ENCODE measurements around the gene TRANK1. TPM values are rescaled to one million over a fixed set of nuclear protein-coding genes. Genes with fewer than 3 reads are reported as not detected.

Gene TRANK1
- total RNA-seq, 4 donors from 2014 or later: 8.7 to 12.6 (median 10.5) TPM

DNA sequence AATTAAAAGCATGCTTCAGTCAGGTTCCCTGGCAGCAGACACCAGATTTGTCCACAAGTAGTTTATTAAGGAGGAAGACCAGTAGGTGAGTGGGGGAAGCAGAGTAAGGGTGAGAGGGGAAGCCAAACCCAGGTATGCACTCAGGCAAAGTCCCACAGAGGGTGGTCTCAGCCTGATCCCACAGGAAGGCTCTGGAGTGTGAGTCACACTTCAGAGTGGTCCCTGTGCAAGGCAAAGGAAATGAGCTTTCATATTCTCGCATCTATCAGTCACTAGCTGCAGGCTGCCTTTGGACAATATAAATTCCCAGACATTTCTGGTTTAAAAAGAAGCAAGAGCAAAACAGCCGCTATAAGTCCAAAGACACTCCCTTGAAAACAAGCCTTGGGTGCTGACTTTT is 78.5 kb downstream of the TRANK1 start:
- DNase-seq (ENCODE audit: low spot score in 2 of 2): no peak
- Histone ChIP-seq H3K36me3 (peaks cover 0 to 6% (median under 1%) of the 10 kb centered on the region in 3 donors), H3K4me3 (no peak overlapping the region), H3K4me1 (peaks cover 0 to 3% (median 0%) of the 10 kb centered on the region in 4 donors), H3K9me3 (no peaks in the 10 kb centered on the region), H3K27me3 (no peaks in the 10 kb centered on the region), H3K27ac (no peak overlapping the region)
- no peak for TF ChIP-seq EP300 (IDR thresholded peaks at IDR 0.05)
- no peak for TF ChIP-seq POLR2A (IDR thresholded peaks at IDR 0.05)
- TF ChIP-seq CTCF (IDR thresholded peaks at IDR 0.05): no peak
- 76 to 78% methylated on average over 2 of the region's 2 CpGs for WGBS, 2 donors

DNA sequence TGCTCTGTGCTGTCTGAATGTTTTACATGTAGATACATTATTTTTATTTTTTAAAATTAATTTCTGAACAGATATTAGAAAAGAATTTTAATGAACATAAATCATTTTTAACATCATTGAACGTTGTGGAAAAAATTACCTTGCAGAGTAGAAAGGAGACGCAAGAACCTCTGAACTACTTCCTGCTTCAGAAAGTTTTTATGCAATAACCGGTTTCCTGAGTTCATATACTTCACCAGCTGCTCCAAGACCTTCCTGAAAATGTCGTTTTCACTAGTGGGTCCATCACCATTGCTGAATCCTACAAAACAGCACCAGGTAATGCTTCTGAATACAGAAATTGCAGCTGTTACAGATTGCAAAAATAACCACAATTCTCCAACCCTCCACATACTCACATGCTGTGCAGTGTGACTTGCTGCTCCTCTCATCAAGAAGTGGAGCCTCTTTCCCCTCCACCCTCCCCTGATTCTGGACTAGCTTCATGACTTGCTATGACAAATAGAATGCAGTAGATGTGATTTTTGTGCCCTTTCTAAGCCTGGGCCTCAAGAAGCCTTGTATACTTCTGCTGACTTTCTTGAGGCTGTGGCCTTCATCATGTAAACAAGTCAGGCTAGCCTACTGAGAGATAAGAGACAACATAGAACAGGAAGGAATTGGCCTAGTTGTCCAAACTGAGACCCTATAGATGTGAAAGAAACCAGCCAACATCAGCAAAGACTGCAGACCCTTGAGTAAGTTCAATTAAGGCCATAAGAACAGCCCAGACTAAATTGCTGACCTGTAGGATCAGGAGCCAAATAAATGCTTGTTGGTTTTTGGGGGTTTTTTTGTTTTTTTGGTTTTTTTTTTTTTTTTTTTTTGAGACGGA is 80.4 kb downstream of the TRANK1 start:
- TF ChIP-seq EP300 (IDR thresholded peaks at IDR 0.05): no peak
- no peak for TF ChIP-seq POLR2A (IDR thresholded peaks at IDR 0.05)
- no peak for TF ChIP-seq CTCF (IDR thresholded peaks at IDR 0.05)
- DNase-seq (ENCODE audit: low spot score in 2 of 2): no peak
- peaks cover 0 to 3% (median 0%) of the 10 kb centered on the region in 4 donors for H3K4me1 ChIP-seq
- H3K27me3 ChIP-seq: no peaks in the 10 kb centered on the region
- no peak overlapping the region for H3K4me3 ChIP-seq
- no peaks in the 10 kb centered on the region for H3K9me3 ChIP-seq
- H3K27ac ChIP-seq: no peak overlapping the region
- H3K36me3 ChIP-seq: peaks cover 0 to 11% (median 8%) of the 10 kb centered on the region in 3 donors
- 78 to 79% methylated on average over 5 of the region's 5 CpGs for WGBS, 2 donors

DNA sequence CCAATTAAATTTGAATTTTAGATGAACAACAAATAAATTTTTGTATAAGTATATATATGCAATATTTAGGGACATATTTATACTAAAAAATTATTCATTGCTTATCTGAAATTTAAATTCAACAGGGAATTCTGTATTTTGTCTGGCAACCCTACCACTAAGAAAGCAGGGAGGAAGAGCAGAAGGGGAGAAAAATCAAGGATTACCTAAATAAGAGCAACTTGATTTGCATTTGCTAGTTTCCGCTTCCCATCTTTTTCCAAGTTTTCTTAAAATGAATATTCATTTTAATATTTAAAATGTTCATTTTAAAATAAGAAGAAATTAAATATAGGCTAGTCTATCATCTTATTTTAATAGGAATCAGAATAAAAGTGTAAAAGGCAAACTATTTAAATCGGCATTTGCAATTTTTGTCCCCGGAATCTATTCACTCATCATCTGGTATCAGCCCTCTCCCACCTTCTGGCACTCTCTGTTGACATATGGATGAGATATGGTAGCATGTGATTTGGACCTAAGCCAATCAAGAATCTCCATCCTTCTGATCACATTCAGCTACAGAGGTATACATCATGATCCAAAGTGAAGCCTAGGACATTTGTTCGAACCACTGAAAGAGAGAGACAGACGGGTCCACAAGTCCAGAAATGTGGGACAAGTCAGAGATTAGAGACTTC is 82.6 kb downstream of the TRANK1 start:
- 94 to 96% methylated on average over 5 of the region's 5 CpGs for WGBS, 2 donors
- H3K9me3 ChIP-seq: no peaks in the 10 kb centered on the region
- no peaks in the 10 kb centered on the region for H3K4me1 ChIP-seq
- H3K27me3 ChIP-seq: no peaks in the 10 kb centered on the region
- H3K4me3 ChIP-seq: no peak overlapping the region
- DNase-seq (ENCODE audit: low spot score in 2 of 2): no peak
- TF ChIP-seq CTCF (IDR thresholded peaks at IDR 0.05) (no peak), POLR2A (IDR thresholded peaks at IDR 0.05) (no peak), EP300 (IDR thresholded peaks at IDR 0.05) (no peak)
- peaks cover 0 to 31% (median 13%) of the 10 kb centered on the region in 3 donors for H3K36me3 ChIP-seq
- H3K27ac ChIP-seq: no peak overlapping the region

GRCh38 chr3:36859494-36859893 is 85.4 kb downstream of the TRANK1 start:
- no peaks in the 10 kb centered on the region for H3K4me1 ChIP-seq
- no peak for DNase-seq (ENCODE audit: low spot score in 2 of 2)
- H3K36me3 ChIP-seq: peaks cover 0 to 58% (median 13%) of the 10 kb centered on the region in 3 donors
- H3K4me3 ChIP-seq: no peak overlapping the region
- no peaks in the 10 kb centered on the region for H3K9me3 ChIP-seq
- H3K27ac ChIP-seq: no peak overlapping the region
- TF ChIP-seq POLR2A (IDR thresholded peaks at IDR 0.05) (no peak), CTCF (IDR thresholded peaks at IDR 0.05) (no peak), EP300 (IDR thresholded peaks at IDR 0.05) (no peak)
- H3K27me3 ChIP-seq: no peaks in the 10 kb centered on the region
- WGBS, 2 donors: 96 to 99% methylated on average over 3 of the region's 3 CpGs

DNA sequence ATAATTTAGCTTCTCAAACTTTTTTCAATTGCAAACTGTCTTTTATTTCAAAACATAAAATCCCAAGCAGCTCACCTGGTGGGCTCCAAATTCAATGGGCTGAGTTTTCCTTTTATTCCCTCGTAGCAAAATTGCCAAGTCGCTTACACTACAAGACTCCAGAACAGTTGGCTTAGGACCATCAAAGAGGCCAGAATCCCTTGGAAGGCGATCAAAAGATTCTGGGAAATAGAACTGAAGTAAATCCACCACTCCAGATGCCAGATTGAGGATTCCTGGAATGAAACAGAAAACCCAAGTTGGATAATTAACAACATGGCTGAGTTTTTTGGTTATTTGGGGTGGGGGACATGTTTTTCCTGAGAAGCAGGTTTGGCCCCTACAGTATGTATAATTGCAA is 92.8 kb downstream of the TRANK1 start:
- H3K4me1 ChIP-seq: peaks cover 0 to 4% (median 0%) of the 10 kb centered on the region in 4 donors
- no peak for DNase-seq (ENCODE audit: low spot score in 2 of 2)
- 57 to 63% methylated on average over 3 of the region's 3 CpGs for WGBS, 2 donors
- H3K27me3 ChIP-seq: no peaks in the 10 kb centered on the region
- peaks cover 0 to 67% (median 11%) of the 10 kb centered on the region in 3 donors for H3K36me3 ChIP-seq
- H3K27ac ChIP-seq: no peak overlapping the region
- H3K4me3 ChIP-seq: no peak overlapping the region
- TF ChIP-seq CTCF (IDR thresholded peaks at IDR 0.05): no peak
- no peak for TF ChIP-seq POLR2A (IDR thresholded peaks at IDR 0.05)
- no peak for TF ChIP-seq EP300 (IDR thresholded peaks at IDR 0.05)
- H3K9me3 ChIP-seq: no peaks in the 10 kb centered on the region
